OCI-LY7 (cell line): ENCODE results near the gene CHL1.

Source experiments
- CTCF ChIP-seq: fragments of 200-600 bp; sonication (generic); conservative IDR thresholded peaks from 2 replicates; pipeline ENCODE4 v1.5.1; 2014; ENCODE audit warnings: mild to moderate bottlenecking, antibody characterized with exemption, low read length, moderate library complexity, mixed read lengths
- EZH2phosphoT487 ChIP-seq: fragments of 200-600 bp; sonication (generic); IDR thresholded peaks from 2 replicates; pipeline ENCODE4 v1.6.1; 2018; ENCODE audit warnings: low read depth, borderline replicate concordance, mild to moderate bottlenecking, mixed run types, antibody characterized with exemption, low read length, moderate library complexity, mixed read lengths

- TF ChIP-seq CTCF (no peak), EZH2phosphoT487 (no peak)
These were observed 20.7 kb downstream of the CHL1 start for GRCh38 chr3:217099-217813.
